Measurements from ENCODE around the gene TRRAP.

The TRRAP gene

DNA sequence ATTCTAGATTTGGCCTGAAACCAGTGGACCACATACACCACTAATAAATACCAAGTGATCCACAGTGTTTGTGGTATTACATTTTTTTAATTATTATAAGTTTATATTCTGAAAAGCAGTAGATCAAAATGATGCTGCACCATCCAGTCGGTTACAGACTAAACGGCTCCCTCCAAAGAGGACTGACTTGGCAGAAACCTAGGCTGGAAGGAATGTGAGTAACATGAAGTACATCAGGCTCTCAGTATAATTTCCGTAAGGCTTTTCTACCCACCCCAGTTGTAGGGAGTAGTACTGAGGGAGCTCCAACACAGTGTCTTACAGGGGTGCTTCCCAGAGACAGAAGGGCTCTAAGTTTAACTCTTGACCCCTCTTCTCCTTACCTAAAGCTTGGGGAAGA lies 119.5 kb downstream of the TRRAP start:
- DNase-seq, result no peak
- in situ Hi-C loops (cut with MboI; ENCODE audit: low pct_unique_long_range_greater_than_20kb, low sequenced_read_pairs), result no loop called here

DNA sequence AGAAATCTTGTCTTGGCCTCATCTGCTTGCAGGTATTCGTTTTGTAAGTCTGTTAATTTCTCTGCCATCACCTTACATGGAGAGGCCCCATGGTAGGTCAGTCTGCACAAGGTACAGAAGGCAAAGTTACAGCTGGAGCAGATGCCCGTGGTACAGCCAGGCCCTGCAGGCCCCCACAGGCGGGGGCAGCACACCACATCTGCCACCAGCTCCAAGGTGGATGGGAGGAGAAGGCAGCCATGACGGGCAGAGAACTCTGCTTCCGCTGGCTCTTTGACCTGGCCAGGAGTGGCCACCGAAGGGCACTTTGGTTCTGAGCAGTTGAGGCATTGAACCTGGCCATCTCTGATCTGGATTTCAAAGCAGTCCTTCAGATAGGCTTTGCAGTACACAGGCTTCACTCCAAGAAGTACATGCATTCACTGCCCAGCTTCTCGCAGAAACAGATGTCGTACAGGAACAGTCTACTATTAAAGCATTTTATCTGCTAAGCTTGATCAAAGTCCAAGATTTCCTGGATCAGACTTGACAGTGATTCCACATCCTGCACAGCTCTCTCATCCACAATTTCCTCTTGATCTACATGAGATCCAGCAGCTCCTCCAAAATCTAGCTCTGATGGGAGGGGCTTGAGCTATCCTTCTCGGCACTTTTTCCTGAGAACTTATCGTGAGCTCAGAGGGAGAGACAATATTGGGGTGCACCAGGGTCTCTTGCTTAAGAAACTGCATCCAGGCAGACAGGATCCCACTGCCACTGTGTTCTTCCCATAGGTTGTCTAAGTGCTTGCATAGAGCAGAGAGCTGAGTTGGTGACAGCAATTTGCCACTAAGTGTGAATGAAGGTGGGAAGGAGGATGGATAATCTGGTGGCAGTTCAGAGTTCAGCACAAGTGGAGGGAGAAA lies 120.7 kb downstream of the TRRAP start:
- in situ Hi-C loops (cut with MboI; ENCODE audit: low pct_unique_long_range_greater_than_20kb, low sequenced_read_pairs), result no loop called here
- DNase-seq, result no peak

- no peak for DNase-seq
- in situ Hi-C loops (cut with MboI; ENCODE audit: low pct_unique_long_range_greater_than_20kb, low sequenced_read_pairs), result no loop called here
These were observed 122.0 kb downstream of the TRRAP start for GRCh38 chr7:99000196-99000903.

GRCh38 chr7:99000904-99001465 lies 122.7 kb downstream of the TRRAP start:
- in situ Hi-C loops (cut with MboI; ENCODE audit: low pct_unique_long_range_greater_than_20kb, low sequenced_read_pairs), result no loop called here
- DNase-seq, result no peak

DNA sequence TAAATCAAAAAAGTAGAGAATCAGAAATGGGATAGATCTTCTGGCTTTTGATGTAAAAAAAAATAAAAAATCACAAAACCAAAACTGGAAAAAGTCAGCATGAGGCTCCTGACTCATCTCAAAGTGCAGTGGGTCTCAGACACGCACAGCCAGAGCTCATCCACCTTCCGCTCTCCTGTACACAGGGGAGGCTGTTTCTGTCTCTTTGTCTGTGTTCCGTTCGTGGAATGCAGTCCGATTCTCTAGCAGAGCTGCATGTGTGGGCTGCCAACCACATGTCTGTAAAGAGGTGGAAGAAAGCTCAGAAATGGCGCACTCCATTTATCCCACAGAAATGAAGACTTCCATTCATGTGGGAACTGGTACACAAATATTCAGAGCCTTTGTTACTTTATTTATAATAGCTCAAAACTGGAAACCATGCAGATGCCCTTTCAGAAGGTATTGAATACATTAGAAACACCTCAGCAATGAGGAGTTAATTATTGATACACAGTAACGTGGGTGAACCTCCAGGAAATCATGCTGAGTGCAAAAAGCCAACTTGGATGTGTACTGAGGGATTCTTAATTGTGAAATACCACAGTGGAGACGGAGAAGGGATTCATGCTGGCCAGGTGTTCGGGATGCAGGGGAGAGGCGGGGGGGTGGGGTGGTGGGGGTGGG lies 123.3 kb downstream of the TRRAP start:
- no peak for DNase-seq
- in situ Hi-C loops (cut with MboI; ENCODE audit: low pct_unique_long_range_greater_than_20kb, low sequenced_read_pairs), result no loop called here

DNA sequence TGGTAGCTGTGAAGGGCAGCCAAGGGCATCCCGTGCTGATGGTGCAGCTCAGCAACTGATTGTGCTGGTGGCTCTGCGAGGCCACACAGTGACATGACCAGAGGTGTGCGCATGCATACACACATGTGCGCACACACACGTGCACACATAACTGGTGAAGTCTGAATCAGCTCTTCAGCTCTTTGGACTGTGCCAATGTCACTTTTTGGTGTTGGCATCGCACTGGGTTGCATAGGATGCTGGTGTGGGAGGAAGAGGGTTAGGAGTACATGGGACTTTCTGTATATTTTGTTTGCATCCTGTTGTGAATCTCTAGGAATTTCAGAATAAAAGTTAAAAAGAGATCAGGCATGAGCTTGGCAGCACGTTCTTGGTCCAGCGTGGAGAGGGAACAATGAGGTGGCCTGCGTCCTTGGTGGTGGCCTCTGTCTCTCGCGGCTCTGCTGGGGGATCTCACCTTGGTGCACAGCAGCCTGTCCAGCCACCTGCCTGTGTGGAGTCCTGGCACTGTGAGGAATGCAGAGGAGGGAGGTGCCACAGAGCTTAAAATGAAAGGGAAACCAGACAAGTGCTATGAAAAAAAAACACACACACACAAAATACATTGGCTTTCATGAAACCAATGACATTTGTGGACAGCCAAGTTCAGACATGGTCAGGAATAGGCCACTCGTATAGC lies 124.0 kb downstream of the TRRAP start:
- in situ Hi-C loops (cut with MboI; ENCODE audit: low pct_unique_long_range_greater_than_20kb, low sequenced_read_pairs), result no loop called here
- no peak for DNase-seq

GRCh38 chr7:99002827-99003212 lies 124.5 kb downstream of the TRRAP start:
- no peak for DNase-seq
- in situ Hi-C loops (cut with MboI; ENCODE audit: low pct_unique_long_range_greater_than_20kb, low sequenced_read_pairs), result no loop called here

DNA sequence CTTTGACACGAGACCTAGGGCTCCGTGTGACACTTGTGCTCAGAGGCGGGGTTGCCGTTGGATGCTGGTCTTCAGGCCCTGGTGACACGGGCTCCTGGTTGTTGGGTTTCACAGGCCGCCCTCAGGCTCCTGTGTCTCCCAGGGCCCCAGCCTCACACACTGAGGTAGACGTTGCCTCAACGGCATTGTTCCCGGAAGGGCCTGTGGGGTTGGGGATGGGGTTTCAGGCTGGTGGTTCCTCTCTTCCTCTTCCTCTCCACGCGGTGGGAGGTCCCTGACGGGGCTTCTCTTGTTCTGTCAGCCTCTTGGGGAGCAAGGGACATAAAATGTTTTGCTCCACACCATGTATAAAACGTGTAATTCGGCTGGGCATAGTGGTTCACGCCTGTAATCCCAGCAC lies 125.1 kb downstream of the TRRAP start:
- in situ Hi-C loops (cut with MboI; ENCODE audit: low pct_unique_long_range_greater_than_20kb, low sequenced_read_pairs), result no loop called here
- DNase-seq, result no peak

DNA sequence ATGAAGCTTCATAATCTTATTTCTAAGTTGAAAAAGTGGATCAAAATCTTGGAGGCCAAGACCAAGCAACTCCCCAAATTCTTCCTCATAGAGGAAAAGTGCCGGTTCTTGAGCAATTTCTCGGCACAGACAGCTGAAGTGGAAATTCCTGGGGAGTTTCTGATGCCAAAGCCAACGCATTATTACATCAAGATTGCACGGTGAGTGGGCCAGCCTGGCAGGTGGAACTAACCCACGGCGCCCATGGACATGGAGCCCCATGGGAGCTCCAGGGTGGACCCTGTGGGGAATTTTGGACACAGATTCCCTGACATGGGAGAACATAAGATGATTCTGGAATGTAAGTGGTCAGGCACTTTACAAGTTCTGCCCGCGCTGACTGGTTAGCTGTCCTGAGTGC lies 125.9 kb downstream of the TRRAP start:
- no peak for DNase-seq

DNA sequence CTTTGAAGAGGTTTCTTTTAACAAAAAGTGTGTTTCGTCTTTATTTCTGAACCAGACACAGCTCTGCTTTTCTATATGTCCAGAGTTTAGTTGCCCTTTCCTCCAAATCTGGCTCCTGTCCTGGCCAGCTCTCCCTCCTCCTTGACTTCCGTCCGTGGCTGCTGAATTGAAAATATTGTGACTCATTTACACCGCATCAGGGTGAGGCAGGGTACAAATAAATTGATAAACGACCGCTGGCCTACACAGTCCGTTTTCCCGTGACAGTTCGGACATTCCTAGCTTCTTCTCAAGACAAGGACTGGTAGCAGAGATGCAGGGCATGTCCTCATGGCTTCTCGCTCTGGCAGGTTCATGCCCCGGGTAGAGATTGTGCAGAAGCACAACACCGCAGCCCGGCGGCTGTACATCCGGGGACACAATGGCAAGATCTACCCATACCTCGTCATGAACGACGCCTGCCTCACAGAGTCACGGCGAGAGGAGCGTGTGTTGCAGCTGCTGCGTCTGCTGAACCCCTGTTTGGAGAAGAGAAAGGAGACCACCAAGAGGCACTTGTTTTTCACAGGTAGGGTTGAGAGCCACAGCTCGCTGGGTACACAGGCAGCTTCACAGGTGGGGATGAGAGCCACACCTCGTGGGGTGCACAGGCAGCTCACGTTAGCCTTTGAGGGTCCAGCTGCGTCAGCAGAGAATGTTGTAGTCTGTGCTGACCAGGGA lies 126.6 kb downstream of the TRRAP start:
- DNase-seq, result no peak
- in situ Hi-C loops (cut with MboI; ENCODE audit: low pct_unique_long_range_greater_than_20kb, low sequenced_read_pairs), result no loop called here

More for the DNA sequence above, 125.9 kb downstream of the TRRAP start:
- in situ Hi-C loops (cut with MboI; ENCODE audit: low pct_unique_long_range_greater_than_20kb, low sequenced_read_pairs), result no loop called here

GRCh38 chr7:99005776-99006175 lies 127.4 kb downstream of the TRRAP start:
- in situ Hi-C loops (cut with MboI; ENCODE audit: low pct_unique_long_range_greater_than_20kb, low sequenced_read_pairs), result no loop called here
- DNase-seq, result no peak

DNA sequence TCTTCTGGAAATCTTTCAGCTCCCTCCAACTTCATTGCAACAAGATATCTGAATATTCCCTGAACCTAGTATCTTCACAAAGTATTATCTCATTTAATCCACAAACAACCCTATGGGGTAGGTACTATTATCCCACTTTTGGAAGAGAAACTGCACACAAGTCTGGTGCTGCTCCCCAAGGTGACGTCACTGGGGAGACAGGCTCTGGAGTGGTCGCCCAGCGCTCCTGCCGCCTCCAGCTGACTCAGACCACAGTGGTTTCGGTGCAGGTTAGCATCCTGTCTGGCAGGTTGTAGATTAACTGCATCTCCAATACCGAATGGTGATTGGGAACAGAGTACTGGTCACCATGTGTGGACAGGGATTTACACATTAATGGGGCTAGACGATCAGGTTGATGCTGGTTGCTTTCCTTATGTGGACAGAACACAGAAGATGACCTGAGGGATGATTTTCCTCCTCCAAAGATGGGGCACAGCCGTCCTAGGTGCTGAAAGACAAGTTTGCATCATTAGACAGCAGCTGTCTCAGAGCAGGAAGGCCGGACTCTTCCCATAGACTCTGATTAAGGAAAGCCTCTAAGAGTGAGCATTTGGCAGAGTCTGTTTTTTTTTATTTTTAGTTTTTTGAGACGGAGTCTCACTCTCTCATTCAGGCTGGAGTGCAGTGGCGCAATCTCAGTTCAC lies 128.6 kb downstream of the TRRAP start:
- in situ Hi-C loops (cut with MboI; ENCODE audit: low pct_unique_long_range_greater_than_20kb, low sequenced_read_pairs), result no loop called here

GRCh38 chr7:99008181-99008631 lies 129.9 kb downstream of the TRRAP start:
- no peak for DNase-seq

More for the DNA sequence above, 128.6 kb downstream of the TRRAP start:
- no peak for DNase-seq

GRCh38 chr7:99008921-99009530 lies 130.7 kb downstream of the TRRAP start:
- no peak for DNase-seq
- in situ Hi-C loops (cut with MboI; ENCODE audit: low pct_unique_long_range_greater_than_20kb, low sequenced_read_pairs), result no loop called here

More at GRCh38 chr7:99008181-99008631, 129.9 kb downstream of the TRRAP start:
- in situ Hi-C loops (cut with MboI; ENCODE audit: low pct_unique_long_range_greater_than_20kb, low sequenced_read_pairs), result no loop called here

DNA sequence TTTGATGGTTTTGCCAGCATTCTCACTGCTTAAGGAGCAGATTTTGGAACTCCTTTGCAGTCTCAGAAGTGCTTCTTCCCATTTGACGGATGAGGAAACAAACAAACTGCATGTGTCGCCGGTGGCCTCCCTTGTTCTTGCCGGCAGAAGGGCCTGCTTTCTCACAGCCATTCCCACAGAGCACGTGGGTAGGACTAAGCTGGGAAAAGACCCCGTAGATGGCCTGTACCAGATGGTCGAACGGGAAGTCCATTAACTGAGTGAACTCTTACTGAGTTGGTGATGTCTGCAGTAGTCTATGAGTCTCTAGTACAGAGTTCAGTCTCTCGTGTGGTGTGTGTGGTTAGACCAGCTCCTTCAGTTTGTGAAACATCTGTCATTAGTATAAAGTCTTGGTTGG lies 131.9 kb downstream of the TRRAP start:
- no peak for DNase-seq
- in situ Hi-C loops (cut with MboI; ENCODE audit: low pct_unique_long_range_greater_than_20kb, low sequenced_read_pairs), result no loop called here

- in situ Hi-C loops (cut with MboI; ENCODE audit: low pct_unique_long_range_greater_than_20kb, low sequenced_read_pairs), result no loop called here
- no peak for DNase-seq
These were observed 133.0 kb downstream of the TRRAP start for GRCh38 chr7:99011341-99011705.

- DNase-seq, result no peak
- in situ Hi-C loops (cut with MboI; ENCODE audit: low pct_unique_long_range_greater_than_20kb, low sequenced_read_pairs), result no loop called here
These were observed 133.5 kb downstream of the TRRAP start for GRCh38 chr7:99011706-99012404.

Data from KBM-7 (cell line).